Measurements from ENCODE around the gene ZNF544.
A peak's percentile ranks its signal among the peaks of the same experiment; 100 is the strongest.
"Not testable (repeated sequence)": the region's sequence is repeated elsewhere in the genome, so short reads cannot be mapped to it uniquely, and the experiment has no call there.

ZNF544 gene

DNA sequence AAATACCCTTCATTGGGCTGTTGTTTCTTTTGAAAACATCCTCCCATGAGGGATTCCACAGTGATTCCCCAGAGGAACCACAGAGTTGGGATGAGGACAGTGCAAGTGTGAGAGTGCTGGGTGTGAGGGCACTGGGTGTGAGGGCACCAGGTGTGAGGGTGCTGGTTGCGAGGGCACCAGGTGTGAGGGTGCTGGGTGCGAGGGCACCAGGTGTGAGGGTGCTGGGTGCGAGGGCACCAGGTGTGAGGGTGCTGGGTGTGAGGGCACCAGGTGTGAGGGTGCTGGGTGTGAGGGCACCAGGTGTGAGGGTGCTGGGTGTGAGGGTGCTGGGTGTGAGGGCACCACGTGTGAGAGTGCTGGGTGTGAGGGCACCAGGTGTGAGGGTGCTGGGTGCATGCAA lies 29.5 kb downstream of the ZNF544 start:
- not testable (repeated sequence) for DNase-seq

DNA sequence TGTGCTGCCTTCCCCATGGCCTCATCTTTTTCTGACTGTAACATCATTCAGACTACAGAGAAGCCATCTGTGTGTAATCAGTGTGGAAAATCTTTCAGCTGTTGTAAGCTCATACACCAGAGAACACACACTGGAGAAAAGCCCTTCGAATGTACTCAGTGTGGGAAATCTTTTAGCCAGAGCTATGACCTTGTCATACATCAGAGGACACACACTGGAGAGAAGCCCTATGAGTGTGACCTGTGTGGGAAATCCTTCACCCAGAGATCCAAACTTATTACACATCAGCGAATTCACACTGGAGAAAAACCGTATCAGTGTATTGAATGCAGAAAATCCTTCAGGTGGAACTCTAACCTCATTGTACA lies 32.9 kb downstream of the ZNF544 start:
- DNase-seq, result no peak

DNA sequence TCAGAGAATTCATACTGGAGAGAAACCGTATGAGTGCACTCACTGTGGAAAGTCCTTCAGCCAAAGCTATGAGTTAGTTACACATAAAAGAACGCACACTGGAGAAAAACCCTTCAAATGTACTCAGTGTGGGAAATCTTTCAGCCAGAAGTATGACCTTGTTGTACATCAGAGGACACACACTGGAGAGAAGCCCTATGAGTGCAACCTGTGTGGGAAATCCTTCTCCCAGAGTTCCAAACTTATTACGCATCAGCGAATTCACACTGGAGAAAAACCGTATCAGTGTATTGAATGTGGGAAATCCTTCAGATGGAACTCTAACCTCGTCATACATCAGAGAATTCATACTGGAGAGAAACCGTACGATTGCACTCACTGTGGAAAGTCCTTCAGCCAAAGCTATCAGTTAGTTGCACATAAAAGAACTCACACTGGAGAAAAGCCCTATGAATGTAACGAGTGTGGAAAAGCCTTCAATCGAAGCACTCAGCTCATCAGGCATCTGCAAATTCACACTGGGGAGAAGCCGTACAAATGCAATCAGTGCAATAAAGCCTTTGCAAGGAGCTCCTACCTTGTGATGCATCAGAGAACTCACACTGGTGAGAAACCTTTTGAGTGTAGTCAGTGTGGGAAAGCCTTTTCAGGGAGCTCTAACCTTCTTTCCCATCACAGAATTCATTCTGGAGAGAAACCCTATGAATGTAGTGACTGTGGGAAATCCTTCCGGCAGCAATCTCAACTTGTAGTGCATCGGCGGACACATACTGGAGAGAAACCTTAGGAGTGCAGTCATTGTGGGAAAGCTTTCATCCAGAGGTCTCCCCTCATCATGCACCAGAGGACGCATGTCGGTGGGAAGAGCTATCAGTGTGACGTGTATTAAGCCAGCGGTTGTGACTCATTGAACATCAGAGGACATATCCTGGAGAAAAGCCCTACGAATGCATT lies 33.5 kb downstream of the ZNF544 start:
- no peak for DNase-seq

DNA sequence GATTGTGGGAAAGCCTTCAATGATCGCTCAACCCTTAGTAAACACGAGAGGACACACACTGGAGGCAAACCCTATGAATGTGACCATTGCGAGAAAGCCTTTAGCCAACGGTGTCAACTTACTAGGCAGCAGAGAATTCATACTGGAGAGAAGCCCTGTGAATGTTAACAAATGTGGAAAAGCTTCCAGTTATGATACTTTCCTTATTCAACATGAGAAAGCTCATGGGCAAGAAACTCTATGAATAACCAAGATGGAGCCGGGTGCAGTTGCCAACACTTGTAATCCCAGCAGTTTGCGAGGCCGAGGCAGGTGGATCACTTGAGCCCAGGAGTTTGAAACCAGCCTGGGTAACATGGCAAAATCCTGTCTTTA lies 34.2 kb downstream of the ZNF544 start:
- DNase-seq, result no peak

GRCh38 chr19:58265100-58265499 lies 36.4 kb downstream of the ZNF544 start:
- no peak for DNase-seq

- peak in 1 of 2 experiments; percentile 3 for DNase-seq
These were observed 39.6 kb downstream of the ZNF544 start for GRCh38 chr19:58268344-58268743.

GRCh38 chr19:58274771-58275201 lies 46.1 kb downstream of the ZNF544 start:
- DNase-seq, result no peak

- DNase-seq, result no peak
These were observed 46.9 kb downstream of the ZNF544 start for GRCh38 chr19:58275564-58275963.

DNA sequence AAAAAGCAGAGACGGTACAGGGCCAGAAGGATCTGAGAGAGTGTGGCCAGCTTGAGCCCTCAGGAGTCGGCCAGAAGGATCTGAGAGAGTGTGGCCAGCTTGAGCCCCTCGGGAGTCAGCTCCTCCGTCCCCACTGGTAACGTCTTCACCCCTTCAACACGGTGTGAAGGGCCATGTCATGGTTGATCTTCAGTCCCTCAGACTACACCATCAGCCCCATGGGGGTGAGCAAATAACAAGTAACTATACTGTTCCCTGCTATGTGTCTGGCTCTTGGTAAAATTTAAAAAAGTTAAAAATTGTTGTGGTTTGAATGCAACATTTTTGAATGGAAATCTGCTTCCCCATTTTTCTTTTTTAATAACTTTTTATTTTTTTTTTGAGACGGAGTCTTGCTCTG lies 48.5 kb downstream of the ZNF544 start:
- no peak for DNase-seq

DNA sequence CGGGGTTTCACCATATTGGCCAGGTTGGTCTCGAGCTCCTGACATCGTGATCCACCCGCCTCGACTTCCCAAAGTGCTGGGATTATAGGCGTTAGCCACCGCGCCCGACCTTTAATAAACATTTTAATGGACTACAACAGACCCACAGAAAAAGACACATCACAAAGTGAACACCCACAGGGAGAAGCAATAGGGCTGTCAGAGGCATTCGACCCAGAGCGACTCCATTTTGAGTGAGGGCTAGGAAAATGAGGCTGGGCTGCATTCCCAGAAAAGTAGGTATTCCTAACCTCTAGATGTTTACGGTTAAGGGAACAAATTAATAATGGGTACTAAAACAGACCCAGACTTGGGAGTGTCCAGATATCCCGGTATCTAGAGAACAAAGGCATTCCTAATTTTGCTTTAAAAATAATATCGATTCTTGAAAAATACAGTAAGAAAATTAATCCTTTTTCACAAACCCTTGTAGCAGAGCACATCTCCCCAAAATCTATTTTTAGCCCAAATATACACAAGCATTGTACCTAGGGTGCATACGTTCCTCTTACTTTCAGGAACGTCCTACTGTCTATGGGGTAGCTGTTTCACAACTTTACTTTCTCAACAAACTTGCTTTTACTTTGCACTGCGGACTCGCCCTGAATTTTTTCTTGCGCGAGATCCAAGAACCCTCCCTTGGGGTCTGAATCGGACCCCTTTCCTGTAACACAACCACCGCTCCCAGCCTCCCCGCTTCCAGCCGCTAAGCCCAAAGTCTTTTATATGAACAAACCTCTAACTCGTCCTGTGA lies 49.2 kb downstream of the ZNF544 start:
- DNase-seq, result peak in 1 of 2 experiments; percentile 72

- DNase-seq, result peak; percentile 96
These were observed 49.9 kb downstream of the ZNF544 start, which contains the start of gene ZNF8 for GRCh38 chr19:58278541-58279041. TSS of gene ZNF8 (plus strand) at chr19:58278955. CDS start at chr19:58279082, 127 bp downstream.

DNA sequence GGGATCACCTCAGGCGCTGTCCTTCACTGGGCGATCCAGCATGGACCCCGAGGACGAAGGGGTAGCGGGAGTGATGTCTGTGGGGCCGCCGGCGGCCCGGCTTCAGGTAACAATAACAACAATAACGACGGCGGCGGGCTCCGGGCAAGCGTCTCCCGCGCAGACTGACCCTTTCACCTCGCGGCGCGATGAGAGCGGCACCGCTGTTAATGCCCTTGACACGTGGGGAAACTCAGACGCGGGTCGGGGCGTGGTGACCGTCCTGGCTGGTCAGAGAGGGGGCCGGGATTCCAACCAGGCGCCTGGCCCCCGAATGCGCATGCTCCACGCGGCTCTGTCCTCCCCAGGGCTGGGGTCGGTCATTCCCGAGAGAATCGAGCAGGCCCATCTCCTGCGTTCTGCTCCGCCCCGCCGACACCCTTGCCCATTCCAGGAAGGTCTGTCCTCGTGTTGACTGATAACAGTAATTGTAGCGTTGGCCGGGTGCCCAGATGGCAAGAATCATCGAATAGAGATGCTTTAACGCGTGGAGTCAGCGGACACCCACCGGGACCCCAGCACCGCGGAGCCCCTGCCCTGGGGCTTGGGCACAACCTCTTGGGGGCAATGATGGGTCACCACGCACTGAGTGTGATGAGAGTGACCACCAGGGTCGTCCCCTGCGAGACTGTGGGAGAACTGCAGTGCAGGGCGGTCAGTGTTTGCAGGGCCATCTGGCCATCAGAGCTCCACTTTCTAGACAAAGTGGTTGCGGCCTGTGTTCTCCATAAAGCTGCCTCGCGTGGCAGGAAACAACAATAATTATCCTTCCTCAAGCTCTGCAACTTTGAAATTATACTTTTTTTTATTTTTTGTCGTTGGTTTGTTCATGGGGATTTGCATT lies 50.6 kb downstream of the ZNF544 start:
- peak in 1 of 2 experiments; percentile 31 for DNase-seq

- DNase-seq, result no peak
These were observed 51.2 kb downstream of the ZNF544 start for GRCh38 chr19:58279925-58280316.

DNA sequence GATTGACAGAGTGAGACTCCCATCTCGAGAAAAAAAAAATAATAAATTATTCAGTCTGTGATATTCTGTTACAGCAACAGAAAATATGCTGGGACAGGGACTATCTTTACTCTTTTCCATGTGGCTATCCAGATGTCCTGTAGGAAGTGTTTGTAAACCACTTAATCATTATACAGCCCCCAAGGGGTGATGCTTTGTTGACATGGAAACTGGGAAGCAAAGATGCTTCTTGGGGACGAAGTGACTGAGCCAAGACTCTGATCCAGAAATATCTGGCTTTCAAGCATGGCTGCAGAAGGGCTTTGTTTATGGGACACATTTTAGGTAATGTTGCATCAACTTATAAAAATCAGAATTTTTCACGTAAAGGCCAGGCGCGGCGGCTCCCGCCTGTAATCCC lies 55.5 kb downstream of the ZNF544 start:
- no peak for DNase-seq

GRCh38 chr19:58291943-58292342 lies 63.2 kb downstream of the ZNF544 start:
- DNase-seq, result no peak

DNA sequence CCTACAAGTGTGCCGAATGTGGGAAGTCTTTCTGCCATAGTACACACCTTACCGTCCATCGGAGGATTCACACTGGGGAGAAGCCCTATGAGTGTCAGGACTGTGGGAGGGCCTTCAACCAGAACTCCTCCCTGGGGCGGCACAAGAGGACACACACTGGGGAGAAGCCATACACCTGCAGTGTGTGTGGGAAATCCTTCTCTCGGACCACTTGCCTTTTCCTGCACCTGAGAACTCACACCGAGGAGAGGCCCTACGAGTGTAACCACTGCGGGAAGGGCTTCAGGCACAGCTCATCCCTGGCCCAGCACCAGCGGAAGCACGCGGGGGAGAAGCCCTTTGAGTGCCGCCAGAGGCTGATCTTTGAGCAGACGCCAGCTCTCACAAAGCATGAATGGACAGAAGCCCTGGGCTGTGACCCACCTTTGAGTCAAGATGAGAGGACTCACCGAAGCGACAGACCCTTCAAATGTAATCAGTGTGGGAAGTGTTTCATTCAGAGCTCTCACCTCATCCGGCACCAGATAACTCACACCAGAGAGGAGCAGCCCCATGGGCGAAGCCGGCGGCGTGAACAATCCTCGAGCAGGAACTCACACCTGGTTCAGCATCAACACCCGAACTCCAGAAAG lies 66.1 kb downstream of the ZNF544 start:
- DNase-seq, result no peak

DNA sequence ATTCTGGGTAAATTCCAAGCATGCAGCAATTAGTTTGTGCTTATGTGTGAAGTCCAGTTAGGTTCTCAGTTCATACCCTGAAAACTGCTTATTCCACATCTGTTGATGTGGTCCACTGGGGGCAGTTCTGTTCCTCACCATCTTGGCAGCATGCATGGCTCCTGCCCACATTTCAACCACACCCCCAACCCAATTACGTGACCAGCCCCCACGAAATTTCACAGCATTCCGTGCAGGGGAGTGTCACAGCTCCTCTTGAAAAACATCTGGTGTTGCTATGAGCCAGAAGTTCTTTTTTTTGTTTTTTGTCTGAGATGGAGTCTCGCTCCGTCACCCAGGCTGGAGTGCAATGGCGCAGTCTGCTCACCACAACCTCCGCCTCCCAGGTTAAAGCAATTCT lies 67.4 kb downstream of the ZNF544 start:
- no peak for DNase-seq

DNA sequence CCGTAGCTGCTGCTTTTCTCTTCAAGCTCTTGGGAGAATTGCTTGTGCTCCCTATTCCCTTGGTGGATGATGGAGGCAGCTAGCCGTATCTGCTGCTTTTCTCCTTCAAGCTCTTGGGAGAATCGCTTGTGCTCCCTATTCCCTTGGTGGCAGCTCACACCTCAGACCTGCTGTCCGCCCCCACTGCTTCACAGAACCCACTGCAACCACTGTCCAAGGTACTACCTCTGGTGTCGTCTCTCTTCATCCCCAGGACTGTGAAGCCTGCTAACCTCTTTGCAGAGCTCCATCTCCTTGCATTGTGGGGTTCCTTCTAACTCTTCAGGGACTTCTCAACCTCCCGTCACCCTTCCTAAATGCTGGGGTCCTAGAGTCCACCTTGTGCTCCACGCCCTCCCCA lies 71.9 kb downstream of the ZNF544 start:
- DNase-seq, result no peak

- DNase-seq, result no peak
These were observed 75.5 kb downstream of the ZNF544 start for GRCh38 chr19:58304255-58304654.

DNA sequence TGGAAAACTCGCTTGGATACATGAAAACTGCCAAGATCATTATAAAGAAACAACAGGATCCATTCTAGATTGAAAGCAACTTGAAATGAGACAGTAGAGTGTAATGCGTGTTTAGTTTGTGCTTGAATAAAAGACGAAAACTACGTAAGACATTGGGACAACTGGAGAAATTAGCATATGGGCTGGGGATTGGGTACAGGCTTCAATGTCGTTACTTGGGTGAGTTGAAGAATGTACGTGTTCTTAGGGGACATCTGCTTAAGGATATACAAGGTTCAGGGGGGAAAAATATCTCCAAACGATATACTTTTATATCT lies 76.0 kb downstream of the ZNF544 start:
- no peak for DNase-seq

GRCh38 chr19:58305065-58305931 lies 76.6 kb downstream of the ZNF544 start, which contains the start of gene ERVK3-1:
TSS of gene ERVK3-1 (plus strand) at chr19:58305377. CDS start at chr19:58312169, 6,792 bp downstream.
- peak; percentile 97 to 98 for DNase-seq
